GM12891 (cell line): ENCODE measurements around the gene FLYWCH1.

Experiments
- PAX5 ChIP-seq: IDR thresholded peaks from 2 replicates; pipeline ENCODE4 v1.6.1; 2011; ENCODE audit warnings: low read length, moderate library complexity, mild to moderate bottlenecking; ENCODE audit not compliant: insufficient read depth, severe bottlenecking
- POLR2A ChIP-seq: IDR thresholded peaks from 2 replicates; pipeline ENCODE4 v1.6.1; 2011; ENCODE audit warnings: low read depth, low read length, control low read depth
- POLR2AphosphoS5 ChIP-seq: IDR thresholded peaks from 2 replicates; pipeline ENCODE4 v1.6.1; 2011; ENCODE audit warnings: low read depth, low read length, control low read depth
- POU2F2 ChIP-seq: IDR thresholded peaks from 2 replicates; pipeline ENCODE4 v1.6.1; 2011; ENCODE audit warnings: low read depth, mild to moderate bottlenecking, control low read depth, low read length, moderate library complexity
- SPI1 ChIP-seq: IDR thresholded peaks from 2 replicates; pipeline ENCODE4 v1.6.1; 2011; ENCODE audit warnings: low read depth, low read length, control low read depth
- TAF1 ChIP-seq: IDR thresholded peaks from 2 replicates; pipeline ENCODE4 v1.6.1; 2011; ENCODE audit warnings: low read depth, low read length, control low read depth

- no peak for TF ChIP-seq POLR2A
- no peak for TF ChIP-seq POLR2AphosphoS5
- no peak for TF ChIP-seq TAF1
- no peak for TF ChIP-seq SPI1
- TF ChIP-seq POU2F2: no peak
- no peak for TF ChIP-seq PAX5
Measured at GRCh38 chr16:2969545-2970521, 58.1 kb downstream of the FLYWCH1 start.
